HG03139 (cell line): ENCODE results near the gene UNK.
"Not testable (repeated sequence)": the region's sequence is repeated elsewhere in the genome, so short reads cannot be mapped to it uniquely, and the experiment has no call there.

ENCODE experiments used
- ATAC-seq: cut with Tn5 transposase; IDR thresholded peaks from one replicate; pipeline ENCODE4 v1.9.1; 2021; ENCODE audit not compliant: unreplicated experiment

The UNK gene

GRCh38 chr17:75869282-75870141 is 84.9 kb downstream of the UNK start:
- no peak for ATAC-seq

- ATAC-seq: not testable (repeated sequence)
Observed at GRCh38 chr17:75870228-75870627, 85.6 kb downstream of the UNK start.

GRCh38 chr17:75872434-75873351 is 88.1 kb downstream of the UNK start:
- no peak for ATAC-seq

GRCh38 chr17:75873587-75874322 is 89.1 kb downstream of the UNK start:
- ATAC-seq: no peak

GRCh38 chr17:75874323-75875181 is 89.9 kb downstream of the UNK start:
- ATAC-seq: no peak
